ENCODE measurements around the gene AQP5. TPM values are rescaled to one million over a fixed set of nuclear protein-coding genes. Genes with fewer than 3 reads are reported as not detected.

Gene AQP5
- total and polyA plus RNA-seq, 2 donors (not counting 3 experiments of a cell fraction or from before 2014, with no cell fraction given) = 0.95 to 2.3 TPM

GRCh38 chr12:49975318-49975761, 13.7 kb downstream of the AQP5 start:
- no peak overlapping the region for H2AFZ ChIP-seq (ENCODE audit: low read depth, low read length)
- H3K27me3 ChIP-seq (ENCODE audit: control insufficient read depth in 2 of 2, insufficient read depth in 2 of 2, low read length in 2 of 2) = peaks cover under 1 to 5% of the 10 kb centered on the region in 2 experiments
- H3K4me3 ChIP-seq (replicated peaks in 1 of 3; ENCODE audit: insufficient read depth in 1 of 3, low read depth in 1 of 3, low read length in 3 of 3) = no peak overlapping the region
- H3K4me1 ChIP-seq (ENCODE audit: control insufficient read depth, extremely low read depth, insufficient read depth, low read length) = no peaks in the 10 kb centered on the region
- dilution Hi-C loops (cut with MboI; ENCODE audit: extremely low pct_ligation_motif_present, low sequenced_read_pairs) = no loop called here
- no peaks in the 10 kb centered on the region for H3K9me3 ChIP-seq (replicated peaks; ENCODE audit: control insufficient read depth, insufficient read depth, low read length)
- ChIA-PET POLR2A (no interaction called here), CTCF (interaction anchor here (0.9 to 3.8 kb wide), 14 partner anchors 8 to 109 kb away, joined by 3 to 40 read pairs (median 8); partner anchors contain the start of gene RACGAP1)
- H4K20me1 ChIP-seq (replicated peaks; ENCODE audit: control insufficient read depth, extremely low read depth, insufficient read depth, low read length) = no peaks in the 10 kb centered on the region
- H3K9ac ChIP-seq (replicated peaks; ENCODE audit: extremely low read depth, insufficient read depth, low read length) = no peak overlapping the region
- TF ChIP-seq MYC (IDR thresholded peaks at IDR 0.05; ENCODE audit: low read depth, low read length) (no peak), FOS (IDR thresholded peaks at IDR 0.05; ENCODE audit: borderline replicate concordance, insufficient read depth, low read length) (no peak), POLR2AphosphoS5 (IDR thresholded peaks at IDR 0.05; ENCODE audit: insufficient read depth, low read depth, low read length) (no peak), JUN (IDR thresholded peaks at IDR 0.05; ENCODE audit: borderline replicate concordance, insufficient read depth, insufficient read length, low read depth) (no peak), GATA2 (IDR thresholded peaks at IDR 0.05; ENCODE audit: insufficient read depth, insufficient read length, low read depth, low read length) (no peak), EZH2 (IDR thresholded peaks at IDR 0.05; ENCODE audit: borderline replicate concordance, low read depth, low read length, severe bottlenecking) (no peak), MAX (IDR thresholded peaks at IDR 0.05; ENCODE audit: insufficient read depth, insufficient read length) (no peak), POLR2A (IDR thresholded peaks at IDR 0.05; ENCODE audit: low read depth, low read length) (no peak)
- TF ChIP-seq, protein P1, sequence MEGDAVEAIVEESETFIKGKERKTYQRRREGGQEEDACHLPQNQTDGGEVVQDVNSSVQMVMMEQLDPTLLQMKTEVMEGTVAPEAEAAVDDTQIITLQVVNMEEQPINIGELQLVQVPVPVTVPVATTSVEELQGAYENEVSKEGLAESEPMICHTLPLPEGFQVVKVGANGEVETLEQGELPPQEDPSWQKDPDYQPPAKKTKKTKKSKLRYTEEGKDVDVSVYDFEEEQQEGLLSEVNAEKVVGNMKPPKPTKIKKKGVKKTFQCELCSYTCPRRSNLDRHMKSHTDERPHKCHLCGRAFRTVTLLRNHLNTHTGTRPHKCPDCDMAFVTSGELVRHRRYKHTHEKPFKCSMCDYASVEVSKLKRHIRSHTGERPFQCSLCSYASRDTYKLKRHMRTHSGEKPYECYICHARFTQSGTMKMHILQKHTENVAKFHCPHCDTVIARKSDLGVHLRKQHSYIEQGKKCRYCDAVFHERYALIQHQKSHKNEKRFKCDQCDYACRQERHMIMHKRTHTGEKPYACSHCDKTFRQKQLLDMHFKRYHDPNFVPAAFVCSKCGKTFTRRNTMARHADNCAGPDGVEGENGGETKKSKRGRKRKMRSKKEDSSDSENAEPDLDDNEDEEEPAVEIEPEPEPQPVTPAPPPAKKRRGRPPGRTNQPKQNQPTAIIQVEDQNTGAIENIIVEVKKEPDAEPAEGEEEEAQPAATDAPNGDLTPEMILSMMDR (IDR thresholded peaks at IDR 0.05; ENCODE audit: extremely low read depth in 1 of 2, insufficient read depth in 1 of 2, low read depth in 1 of 2, low read length in 2 of 2) = no peak
- DNase-seq (ENCODE audit: low read depth, low spot score) (no peak), FAIRE-seq (no peak)
- H3K79me2 ChIP-seq (ENCODE audit: control insufficient read depth, insufficient read depth, low read length) = no peaks in the 10 kb centered on the region
- intact Hi-C loops (cut with micrococcal nuclease) = no loop called here
- no peaks in the 10 kb centered on the region for H3K36me3 ChIP-seq (ENCODE audit: control insufficient read depth in 2 of 2, extremely low read depth in 1 of 2, insufficient read depth in 2 of 2, low read length in 2 of 2)
- H3K4me2 ChIP-seq (ENCODE audit: insufficient read depth, low read length) = no peak overlapping the region
- H3K27ac ChIP-seq (ENCODE audit: insufficient read depth, low read depth, low read length) = no peak overlapping the region
- no TSS peak for BruUV-seq (replicated peaks)
- no peaks in the 10 kb centered on the region for H3K9me1 ChIP-seq (replicated peaks; ENCODE audit: control insufficient read depth, extremely low read depth, insufficient read depth, low read length)

All from endothelial cell of umbilical vein (primary cell).